Measurements from ENCODE around the gene ANTXR1.

Gene ANTXR1

DNA sequence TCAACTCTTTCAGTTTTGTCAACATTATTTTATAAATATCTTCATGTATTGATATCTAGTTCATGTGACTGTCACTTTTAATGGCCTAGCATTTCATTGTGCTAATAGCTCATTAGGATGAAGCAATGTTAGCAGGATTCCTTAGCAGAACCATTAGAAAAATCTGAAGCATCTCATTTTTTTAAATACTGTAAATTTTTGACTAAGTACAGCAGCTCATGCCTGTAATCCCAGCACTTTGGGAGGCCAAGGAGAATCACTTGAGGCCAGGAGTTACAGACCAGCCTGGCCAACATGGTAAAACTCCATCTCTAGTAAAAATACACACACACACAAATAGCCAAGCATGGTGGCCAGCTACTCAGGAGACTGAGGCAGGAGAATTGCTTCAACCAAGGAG, 15.6 kb upstream of the ANTXR1 start:
- H3K4me3 ChIP-seq (ENCODE audit: low read depth, low read length), result no peak overlapping the region
- DNase-seq (ENCODE audit: low read depth), result no peak
- in situ Hi-C loops (cut with HindIII; ENCODE audit: low sequenced_read_pairs), result no loop called here
- TF ChIP-seq, protein P1, sequence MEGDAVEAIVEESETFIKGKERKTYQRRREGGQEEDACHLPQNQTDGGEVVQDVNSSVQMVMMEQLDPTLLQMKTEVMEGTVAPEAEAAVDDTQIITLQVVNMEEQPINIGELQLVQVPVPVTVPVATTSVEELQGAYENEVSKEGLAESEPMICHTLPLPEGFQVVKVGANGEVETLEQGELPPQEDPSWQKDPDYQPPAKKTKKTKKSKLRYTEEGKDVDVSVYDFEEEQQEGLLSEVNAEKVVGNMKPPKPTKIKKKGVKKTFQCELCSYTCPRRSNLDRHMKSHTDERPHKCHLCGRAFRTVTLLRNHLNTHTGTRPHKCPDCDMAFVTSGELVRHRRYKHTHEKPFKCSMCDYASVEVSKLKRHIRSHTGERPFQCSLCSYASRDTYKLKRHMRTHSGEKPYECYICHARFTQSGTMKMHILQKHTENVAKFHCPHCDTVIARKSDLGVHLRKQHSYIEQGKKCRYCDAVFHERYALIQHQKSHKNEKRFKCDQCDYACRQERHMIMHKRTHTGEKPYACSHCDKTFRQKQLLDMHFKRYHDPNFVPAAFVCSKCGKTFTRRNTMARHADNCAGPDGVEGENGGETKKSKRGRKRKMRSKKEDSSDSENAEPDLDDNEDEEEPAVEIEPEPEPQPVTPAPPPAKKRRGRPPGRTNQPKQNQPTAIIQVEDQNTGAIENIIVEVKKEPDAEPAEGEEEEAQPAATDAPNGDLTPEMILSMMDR (IDR thresholded peaks at IDR 0.05; ENCODE audit: low read depth, low read length, missing control alignments), result no peak

- TF ChIP-seq, protein P1 (IDR thresholded peaks at IDR 0.05; ENCODE audit: low read depth, low read length, missing control alignments), result no peak
- DNase-seq (ENCODE audit: low read depth), result no peak
- in situ Hi-C loops (cut with HindIII; ENCODE audit: low sequenced_read_pairs), result loop anchor here (25.0 kb wide), 1 partner anchor 110 kb away; no protein-coding TSS in a partner anchor
- H3K4me3 ChIP-seq (ENCODE audit: low read depth, low read length), result no peak overlapping the region
These were observed 11.1 kb upstream of the ANTXR1 start for GRCh38 chr2:69001879-69002278.

DNA sequence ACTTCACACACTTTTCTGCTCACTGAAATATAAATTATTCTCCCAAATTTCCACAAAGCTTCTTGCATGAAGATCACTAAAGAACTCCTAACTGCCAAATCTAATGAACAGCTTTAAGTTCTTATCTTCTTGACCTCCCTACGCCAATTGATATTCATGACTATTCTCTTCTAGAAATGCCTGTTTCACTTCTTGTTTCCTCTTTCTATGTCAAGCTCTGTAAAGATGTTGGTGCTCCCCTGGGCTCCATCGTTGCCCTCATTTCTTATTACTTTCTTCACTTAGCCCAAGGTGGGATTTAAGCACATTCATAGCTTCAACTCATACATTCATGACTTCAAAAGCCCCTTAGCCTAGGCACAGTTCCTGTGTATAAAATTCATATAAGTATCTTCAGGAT, 9.2 kb upstream of the ANTXR1 start:
- in situ Hi-C loops (cut with HindIII; ENCODE audit: low sequenced_read_pairs), result loop anchor here (25.0 kb wide), 1 partner anchor 109 kb away; no protein-coding TSS in a partner anchor

GRCh38 chr2:69007169-69007568, 5.8 kb upstream of the ANTXR1 start:
- in situ Hi-C loops (cut with HindIII; ENCODE audit: low sequenced_read_pairs), result loop anchor here (25.0 kb wide), 1 partner anchor 105 kb away; no protein-coding TSS in a partner anchor
- no peak for DNase-seq (ENCODE audit: low read depth)
- TF ChIP-seq, protein P1 (IDR thresholded peaks at IDR 0.05; ENCODE audit: low read depth, low read length, missing control alignments), result no peak
- no peak overlapping the region for H3K4me3 ChIP-seq (ENCODE audit: low read depth, low read length)

More for the DNA sequence above, 9.2 kb upstream of the ANTXR1 start:
- H3K4me3 ChIP-seq (ENCODE audit: low read depth, low read length), result no peak overlapping the region
- DNase-seq (ENCODE audit: low read depth), result no peak
- TF ChIP-seq, protein P1 (IDR thresholded peaks at IDR 0.05; ENCODE audit: low read depth, low read length, missing control alignments), result no peak

- DNase-seq (ENCODE audit: low read depth), result no peak
- no peak overlapping the region for H3K4me3 ChIP-seq (ENCODE audit: low read depth, low read length)
- TF ChIP-seq, protein P1 (IDR thresholded peaks at IDR 0.05; ENCODE audit: low read depth, low read length, missing control alignments), result no peak
- in situ Hi-C loops (cut with HindIII; ENCODE audit: low sequenced_read_pairs), result loop anchor here (25.0 kb wide), 1 partner anchor 105 kb away; no protein-coding TSS in a partner anchor
These were observed 5.4 kb upstream of the ANTXR1 start for GRCh38 chr2:69007603-69008002.

GRCh38 chr2:69010437-69011194, 2.4 kb upstream of the ANTXR1 start:
- DNase-seq (ENCODE audit: low read depth), result no peak
- TF ChIP-seq, protein P1 (IDR thresholded peaks at IDR 0.05; ENCODE audit: low read depth, low read length, missing control alignments), result no peak
- no peak overlapping the region for H3K4me3 ChIP-seq (ENCODE audit: low read depth, low read length)
- in situ Hi-C loops (cut with HindIII; ENCODE audit: low sequenced_read_pairs), result loop anchor here (25.0 kb wide), 1 partner anchor 102 kb away; no protein-coding TSS in a partner anchor
